Measurements from ENCODE around the gene PLCB1. TPM values are rescaled to one million over a fixed set of nuclear protein-coding genes. Genes with fewer than 3 reads are reported as not detected.

Gene PLCB1
- total RNA-seq, 1 experiment from 2014 or later, result 4.4 TPM

DNA sequence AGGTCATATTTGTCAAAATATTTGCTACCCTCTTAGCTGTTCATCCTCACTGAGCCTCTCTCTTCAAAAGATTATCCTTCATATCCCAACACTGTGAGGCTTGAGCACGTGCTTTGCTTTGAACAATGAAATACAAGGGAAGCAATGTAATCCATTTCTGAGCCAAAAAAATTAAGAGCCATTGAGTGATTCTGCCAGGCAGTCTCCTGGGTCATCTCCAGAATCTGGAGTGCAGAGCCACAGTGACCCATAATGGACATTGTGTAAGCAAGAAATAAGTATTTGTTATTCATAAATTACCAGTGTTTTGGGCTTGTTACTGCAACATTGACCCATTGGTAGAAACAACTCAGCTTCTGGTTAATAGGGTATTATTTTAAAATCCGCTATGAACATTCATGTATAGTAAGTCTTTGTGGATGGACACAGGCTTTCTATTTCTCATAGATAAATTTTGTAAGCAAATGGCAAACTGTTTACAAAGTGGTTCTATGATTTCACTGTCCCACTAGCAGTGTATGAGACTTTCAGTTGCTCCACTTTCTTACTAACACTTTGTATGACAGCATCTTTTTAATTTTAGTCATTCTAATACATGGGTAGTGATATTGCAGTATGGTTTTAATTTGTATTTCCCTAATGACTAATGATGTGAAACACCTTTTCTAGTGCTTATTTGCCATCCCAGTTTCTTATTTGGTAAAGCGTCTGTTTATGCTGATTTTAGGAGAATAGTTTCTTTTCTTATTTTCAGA is 358.2 kb downstream of the PLCB1 start:
- H3K4me1 ChIP-seq (ENCODE audit: insufficient read depth, low read length), result no peaks in the 10 kb centered on the region
- BruUV-seq (replicated peaks), result no TSS peak
- intact Hi-C loops (cut with micrococcal nuclease), result no loop called here
- no peak for DNase-seq
- H4K20me1 ChIP-seq (ENCODE audit: low read length), result no peaks in the 10 kb centered on the region; the same call in 1 of the 2 replicates
- H3K79me2 ChIP-seq (ENCODE audit: low read length), result no peaks in the 10 kb centered on the region
- ATAC-seq, result no peak
- CTCF ChIA-PET, result no interaction called here
- H3K36me3 ChIP-seq (ENCODE audit: low read depth, low read length), result no peaks in the 10 kb centered on the region
- no peak overlapping the region for H3K4me3 ChIP-seq (ENCODE audit: low read length)
- H2AFZ ChIP-seq (ENCODE audit: low read length), result no peak overlapping the region
- TF ChIP-seq EZH2 (IDR thresholded peaks at IDR 0.05; ENCODE audit: low read length, unreplicated experiment) (no peak), EZH2phosphoT487 (IDR thresholded peaks at IDR 0.05; ENCODE audit: borderline replicate concordance, low read length) (no peak)
- TF ChIP-seq, protein P1, sequence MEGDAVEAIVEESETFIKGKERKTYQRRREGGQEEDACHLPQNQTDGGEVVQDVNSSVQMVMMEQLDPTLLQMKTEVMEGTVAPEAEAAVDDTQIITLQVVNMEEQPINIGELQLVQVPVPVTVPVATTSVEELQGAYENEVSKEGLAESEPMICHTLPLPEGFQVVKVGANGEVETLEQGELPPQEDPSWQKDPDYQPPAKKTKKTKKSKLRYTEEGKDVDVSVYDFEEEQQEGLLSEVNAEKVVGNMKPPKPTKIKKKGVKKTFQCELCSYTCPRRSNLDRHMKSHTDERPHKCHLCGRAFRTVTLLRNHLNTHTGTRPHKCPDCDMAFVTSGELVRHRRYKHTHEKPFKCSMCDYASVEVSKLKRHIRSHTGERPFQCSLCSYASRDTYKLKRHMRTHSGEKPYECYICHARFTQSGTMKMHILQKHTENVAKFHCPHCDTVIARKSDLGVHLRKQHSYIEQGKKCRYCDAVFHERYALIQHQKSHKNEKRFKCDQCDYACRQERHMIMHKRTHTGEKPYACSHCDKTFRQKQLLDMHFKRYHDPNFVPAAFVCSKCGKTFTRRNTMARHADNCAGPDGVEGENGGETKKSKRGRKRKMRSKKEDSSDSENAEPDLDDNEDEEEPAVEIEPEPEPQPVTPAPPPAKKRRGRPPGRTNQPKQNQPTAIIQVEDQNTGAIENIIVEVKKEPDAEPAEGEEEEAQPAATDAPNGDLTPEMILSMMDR (conservative IDR thresholded peaks at IDR 0.05; ENCODE audit: low read depth, low read length), result no peak
- H3K27me3 ChIP-seq (ENCODE audit: low read length), result peaks cover 53% of the 10 kb centered on the region
- H3K27ac ChIP-seq (ENCODE audit: low read length), result no peak overlapping the region
- H3K9ac ChIP-seq (ENCODE audit: low read length), result no peak overlapping the region
- POLR2A ChIA-PET (ENCODE audit: unreplicated experiment), result no interaction called here
- no peaks in the 10 kb centered on the region for H3K9me2 ChIP-seq (replicated peaks; ENCODE audit: low read length)
- no peaks in the 10 kb centered on the region for H3F3A ChIP-seq (ENCODE audit: low read length, unreplicated experiment)
- no peak overlapping the region for H3K4me2 ChIP-seq (ENCODE audit: low read length)
- no peaks in the 10 kb centered on the region for H3K9me3 ChIP-seq (ENCODE audit: low read length)

DNA sequence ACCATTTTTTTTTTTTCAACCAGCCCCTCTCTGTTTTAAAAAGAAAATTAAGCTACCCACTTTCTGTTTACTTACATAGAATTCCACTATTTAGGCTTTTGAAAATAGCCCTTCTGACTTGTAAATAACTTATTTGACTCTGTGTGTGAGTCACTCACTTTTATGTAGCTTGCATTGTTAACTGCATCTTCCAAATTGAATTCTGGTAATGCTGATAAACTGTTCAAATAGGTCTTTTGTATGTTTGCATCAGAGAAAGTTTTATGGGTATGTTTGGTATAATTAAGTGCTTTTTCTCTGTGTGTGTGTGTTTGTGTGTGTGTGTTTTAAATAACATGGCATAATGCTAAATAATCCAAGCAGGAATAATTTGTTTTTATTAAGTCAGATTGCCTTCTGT is 360.1 kb downstream of the PLCB1 start:
- intact Hi-C loops (cut with micrococcal nuclease), result no loop called here
- ATAC-seq (no peak), DNase-seq (no peak)
- no peaks in the 10 kb centered on the region; the same call in 1 of the 2 replicates for H4K20me1 ChIP-seq (ENCODE audit: low read length)
- H3K4me1 ChIP-seq (ENCODE audit: insufficient read depth, low read length), result no peaks in the 10 kb centered on the region
- ChIA-PET POLR2A (ENCODE audit: unreplicated experiment) (no interaction called here), CTCF (interaction anchor here (0.7 kb wide), 1 partner anchor 104 kb away, joined by 5 read pairs; no protein-coding TSS in a partner anchor)
- no peak overlapping the region for H3K4me3 ChIP-seq (ENCODE audit: low read length)
- no peaks in the 10 kb centered on the region for H3K9me3 ChIP-seq (ENCODE audit: low read length)
- no peaks in the 10 kb centered on the region for H3K36me3 ChIP-seq (ENCODE audit: low read depth, low read length)
- H2AFZ ChIP-seq (ENCODE audit: low read length), result no peak overlapping the region
- peaks cover 61% of the 10 kb centered on the region for H3K27me3 ChIP-seq (ENCODE audit: low read length)
- TF ChIP-seq, protein P1 (conservative IDR thresholded peaks at IDR 0.05; ENCODE audit: low read depth, low read length), result no peak
- TF ChIP-seq EZH2phosphoT487 (IDR thresholded peaks at IDR 0.05; ENCODE audit: borderline replicate concordance, low read length) (no peak), EZH2 (IDR thresholded peaks at IDR 0.05; ENCODE audit: low read length, unreplicated experiment) (no peak)
- no peak overlapping the region for H3K4me2 ChIP-seq (ENCODE audit: low read length)
- H3K27ac ChIP-seq (ENCODE audit: low read length), result no peak overlapping the region
- no peaks in the 10 kb centered on the region for H3K79me2 ChIP-seq (ENCODE audit: low read length)
- no peaks in the 10 kb centered on the region for H3K9me2 ChIP-seq (replicated peaks; ENCODE audit: low read length)
- H3K9ac ChIP-seq (ENCODE audit: low read length), result no peak overlapping the region
- no TSS peak for BruUV-seq (replicated peaks)
- no peaks in the 10 kb centered on the region for H3F3A ChIP-seq (ENCODE audit: low read length, unreplicated experiment)

DNA sequence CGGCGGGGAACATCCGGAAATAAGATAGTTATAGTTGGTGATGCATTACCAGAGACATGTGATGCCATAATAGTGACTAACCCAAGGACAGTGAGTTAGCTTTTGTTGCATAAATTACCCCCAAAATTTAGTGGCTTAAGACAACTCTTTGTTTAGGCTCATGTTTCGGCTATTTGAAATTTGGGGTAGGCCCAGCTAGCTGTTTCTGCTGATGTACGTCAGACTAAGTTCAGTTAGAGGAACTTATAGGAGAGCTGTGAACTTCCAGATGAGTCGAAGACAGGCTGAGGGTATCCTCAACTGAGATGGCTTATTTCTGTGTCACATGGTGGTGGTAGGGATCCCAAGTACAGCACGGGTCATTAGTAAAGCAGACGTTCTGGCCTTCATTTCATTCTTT is 366.5 kb downstream of the PLCB1 start:
- Histone ChIP-seq H3F3A (ENCODE audit: low read length, unreplicated experiment) (no peaks in the 10 kb centered on the region), H3K4me1 (ENCODE audit: insufficient read depth, low read length) (no peaks in the 10 kb centered on the region), H3K9me2 (replicated peaks; ENCODE audit: low read length) (no peaks in the 10 kb centered on the region), H3K27ac (ENCODE audit: low read length) (no peak overlapping the region), H3K27me3 (ENCODE audit: low read length) (peaks cover 37% of the 10 kb centered on the region), H3K4me2 (ENCODE audit: low read length) (no peak overlapping the region), H3K4me3 (ENCODE audit: low read length) (no peak overlapping the region), H3K79me2 (ENCODE audit: low read length) (no peaks in the 10 kb centered on the region), H4K20me1 (ENCODE audit: low read length) (no peaks in the 10 kb centered on the region; the same call in 1 of the 2 replicates), H3K9ac (ENCODE audit: low read length) (no peak overlapping the region), H3K36me3 (ENCODE audit: low read depth, low read length) (no peaks in the 10 kb centered on the region), H3K9me3 (ENCODE audit: low read length) (no peaks in the 10 kb centered on the region), H2AFZ (ENCODE audit: low read length) (no peak overlapping the region)
- no peak for ATAC-seq
- no peak for DNase-seq
- intact Hi-C loops (cut with micrococcal nuclease), result no loop called here
- no peak for TF ChIP-seq EZH2phosphoT487 (IDR thresholded peaks at IDR 0.05; ENCODE audit: borderline replicate concordance, low read length)
- ChIA-PET POLR2A (ENCODE audit: unreplicated experiment) (no interaction called here), CTCF (no interaction called here)
- BruUV-seq (replicated peaks), result no TSS peak

All from PC-3 (cell line).